Rectal smooth muscle tissue (tissue), 1 donor: ENCODE measurements around the gene SMR3A.

ENCODE experiments used
- H3K27ac ChIP-seq: one replicate; pipeline ENCODE4 v1.7.0; 2013; ENCODE audit warnings: low read depth, low read length, inconsistent platforms
- H3K27me3 ChIP-seq: one replicate; pipeline ENCODE4 v1.7.0; 2013; ENCODE audit warnings: low read length; ENCODE audit not compliant: control insufficient read depth, insufficient read depth
- H3K36me3 ChIP-seq: one replicate; pipeline ENCODE4 v1.7.0; 2013; ENCODE audit warnings: low read length; ENCODE audit not compliant: control insufficient read depth, insufficient read depth
- H3K4me1 ChIP-seq: one replicate; pipeline ENCODE4 v1.7.0; 2013; ENCODE audit warnings: low read length; ENCODE audit not compliant: control insufficient read depth, insufficient read depth
- H3K4me3 ChIP-seq: one replicate; pipeline ENCODE4 v1.7.0; 2013; ENCODE audit warnings: low read length
- H3K9ac ChIP-seq: one replicate; pipeline ENCODE4 v1.7.0; 2013; ENCODE audit warnings: low read length

Gene SMR3A

DNA sequence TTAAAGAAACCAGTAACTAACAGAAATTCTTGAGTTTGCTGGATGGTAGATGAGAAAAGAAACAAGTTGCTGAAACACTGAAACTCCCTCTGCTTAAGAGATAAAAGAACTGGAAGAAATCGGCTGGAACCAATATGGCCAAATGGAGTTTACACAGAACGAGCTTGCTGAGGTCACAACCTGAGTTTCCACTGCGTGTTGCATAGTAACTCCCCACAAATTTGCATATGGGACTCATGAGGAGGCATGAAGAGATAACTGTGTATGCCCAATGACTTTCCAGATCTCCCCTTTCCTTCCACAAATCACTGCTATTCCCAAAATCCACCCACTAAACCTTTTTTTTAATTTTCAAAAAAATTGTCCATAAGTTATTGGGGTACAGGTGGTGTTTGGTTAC lies 12.2 kb downstream of the SMR3A start:
- Histone ChIP-seq H3K9ac (no peak overlapping the region), H3K36me3 (no peaks in the 10 kb centered on the region), H3K4me3 (no peak overlapping the region), H3K4me1 (no peaks in the 10 kb centered on the region), H3K27me3 (no peaks in the 10 kb centered on the region), H3K27ac (no peak overlapping the region)

DNA sequence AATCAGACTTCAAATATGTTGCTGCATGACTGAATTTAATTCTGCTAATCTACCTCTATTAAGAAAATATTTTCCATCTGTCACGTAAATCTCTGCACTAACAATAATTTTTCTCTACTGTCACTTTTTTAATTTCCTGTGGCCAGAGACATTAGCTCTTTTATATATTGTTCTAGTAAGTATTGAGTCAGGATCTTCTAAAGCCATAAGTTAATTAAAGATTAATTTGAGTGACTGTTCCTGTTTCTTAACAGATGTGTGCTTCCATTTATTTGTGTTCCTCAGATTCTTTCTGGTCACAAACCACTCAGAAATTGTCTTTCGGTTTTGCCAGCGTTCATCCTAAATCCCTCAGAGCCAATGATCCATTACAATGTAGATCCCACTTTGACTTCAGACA lies 20.0 kb downstream of the SMR3A start:
- H3K27ac ChIP-seq: no peak overlapping the region
- no peak overlapping the region for H3K4me3 ChIP-seq
- no peaks in the 10 kb centered on the region for H3K27me3 ChIP-seq
- no peaks in the 10 kb centered on the region for H3K4me1 ChIP-seq
- no peaks in the 10 kb centered on the region for H3K36me3 ChIP-seq
- H3K9ac ChIP-seq: no peak overlapping the region

DNA sequence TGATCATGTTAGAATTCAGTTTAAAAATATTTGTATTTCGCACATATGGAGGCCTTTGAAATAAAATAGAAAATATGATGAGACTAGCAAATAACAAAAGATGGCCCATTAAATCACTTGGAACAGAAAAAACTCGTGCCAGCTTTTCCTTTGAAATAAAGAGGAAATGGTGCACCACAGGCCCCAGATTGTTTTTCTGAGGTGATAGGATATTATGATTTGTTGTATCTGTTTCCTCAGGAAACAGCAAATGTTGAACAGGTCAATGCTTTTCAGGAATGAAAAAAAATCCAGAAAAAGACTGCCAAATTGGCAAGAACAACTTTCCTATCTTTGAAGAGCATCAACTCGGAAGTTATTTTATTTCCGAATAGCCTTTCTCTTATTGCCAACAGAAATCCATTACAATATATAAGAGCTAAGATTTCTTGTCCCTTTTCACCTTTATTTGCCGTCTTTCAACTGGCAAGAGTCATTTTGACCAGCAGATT lies 22.2 kb downstream of the SMR3A start, which contains the start of gene SMR3B:
Gene SMR3B (plus strand): TSS at position 441 of the 491 bp plus-strand sequence. CDS start 1,380 bp downstream, outside the sequence.
- no peak within 1 kb of the TSS for H3K27ac ChIP-seq
- no peaks in the 10 kb centered on the region for H3K4me1 ChIP-seq
- no peak within 1 kb of the TSS for H3K4me3 ChIP-seq
- H3K27me3 ChIP-seq: no peaks in the 10 kb centered on the region
- H3K36me3 ChIP-seq: no peaks in the 10 kb centered on the region
- H3K9ac ChIP-seq: no peak within 1 kb of the TSS

DNA sequence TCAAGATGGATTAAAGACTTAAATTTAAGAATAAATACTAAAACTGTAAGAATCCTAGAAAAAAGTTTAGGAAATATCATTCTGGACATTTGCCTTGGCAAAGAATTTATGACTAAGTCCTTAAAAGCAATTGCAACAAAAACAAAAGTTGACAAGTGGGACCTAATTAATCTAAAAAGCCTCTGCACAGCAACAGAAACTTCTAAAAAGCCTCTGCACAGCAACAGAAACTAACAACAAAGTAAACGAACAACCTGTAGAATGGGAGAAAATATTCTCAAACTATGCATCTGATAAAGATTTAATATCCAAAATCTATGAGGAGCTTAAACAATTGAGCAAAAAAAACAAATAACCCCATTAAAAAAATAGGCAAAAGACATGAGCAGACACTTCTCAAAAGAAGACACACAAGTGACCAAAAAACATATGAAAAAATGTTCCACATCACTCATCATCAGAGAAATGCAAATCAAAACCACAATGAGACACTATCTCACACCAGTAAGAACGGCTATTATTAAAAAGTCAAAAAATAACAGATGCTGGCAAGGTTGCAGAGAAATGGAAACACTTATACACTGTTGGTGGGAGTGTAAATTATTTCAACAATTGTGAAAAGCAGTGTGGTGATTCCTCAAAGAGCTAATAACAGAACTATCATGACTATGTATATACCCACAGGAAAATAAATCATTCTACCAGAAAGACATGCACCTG lies 31.7 kb downstream of the SMR3A start:
- H3K4me1 ChIP-seq: no peaks in the 10 kb centered on the region
- H3K4me3 ChIP-seq: no peak overlapping the region
- H3K27me3 ChIP-seq: no peaks in the 10 kb centered on the region
- no peak overlapping the region for H3K9ac ChIP-seq
- no peaks in the 10 kb centered on the region for H3K36me3 ChIP-seq
- no peak overlapping the region for H3K27ac ChIP-seq

DNA sequence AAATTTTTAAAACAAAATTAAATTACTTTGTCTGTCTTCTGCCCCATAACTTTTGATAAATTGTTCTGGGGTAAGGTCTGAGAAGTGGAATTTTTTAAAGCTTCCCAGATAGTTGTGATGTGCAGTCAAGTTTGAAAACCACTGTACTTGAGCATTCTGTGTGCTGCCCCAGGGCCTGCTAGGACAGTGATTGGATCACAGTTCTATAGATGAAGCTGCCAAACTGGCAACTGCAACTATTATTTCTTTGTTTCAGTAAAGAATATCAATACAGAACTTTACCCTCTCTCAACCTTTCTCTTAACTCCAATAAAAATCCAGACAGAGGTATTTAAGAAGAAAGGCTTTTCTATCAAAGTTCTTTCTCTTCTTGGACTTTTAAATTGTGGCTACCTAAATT lies 37.0 kb downstream of the SMR3A start, which contains the start of gene OPRPN:
Gene OPRPN (plus strand): TSS at position 361 of the 400 bp plus-strand sequence. CDS start 1,346 bp downstream, outside the sequence.
- H3K4me1 ChIP-seq: no peaks in the 10 kb centered on the region
- H3K27ac ChIP-seq: no peak within 1 kb of the TSS
- no peaks in the 10 kb centered on the region for H3K27me3 ChIP-seq
- no peaks in the 10 kb centered on the region for H3K36me3 ChIP-seq
- no peak within 1 kb of the TSS for H3K9ac ChIP-seq
- no peak within 1 kb of the TSS for H3K4me3 ChIP-seq

DNA sequence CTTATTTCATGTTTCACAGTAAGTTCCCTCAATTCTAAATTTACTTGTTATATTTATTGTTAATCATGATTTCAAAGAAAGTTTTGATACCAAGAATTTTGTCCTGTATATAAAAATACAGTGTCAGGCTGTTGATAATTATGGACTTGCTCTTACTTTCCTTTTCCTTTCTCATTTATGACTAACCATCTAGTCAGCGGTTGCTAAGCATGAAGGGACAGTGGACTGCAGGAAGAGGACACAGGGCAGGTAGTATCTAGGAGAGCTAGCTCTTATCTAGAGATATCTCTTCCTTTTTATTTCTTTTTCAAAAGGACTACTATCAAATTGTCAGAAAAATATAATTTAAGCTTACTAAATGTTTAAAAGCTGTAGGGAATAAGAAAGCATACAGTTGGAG lies 38.8 kb downstream of the SMR3A start:
- no peaks in the 10 kb centered on the region for H3K4me1 ChIP-seq
- H3K4me3 ChIP-seq: no peak overlapping the region

DNA sequence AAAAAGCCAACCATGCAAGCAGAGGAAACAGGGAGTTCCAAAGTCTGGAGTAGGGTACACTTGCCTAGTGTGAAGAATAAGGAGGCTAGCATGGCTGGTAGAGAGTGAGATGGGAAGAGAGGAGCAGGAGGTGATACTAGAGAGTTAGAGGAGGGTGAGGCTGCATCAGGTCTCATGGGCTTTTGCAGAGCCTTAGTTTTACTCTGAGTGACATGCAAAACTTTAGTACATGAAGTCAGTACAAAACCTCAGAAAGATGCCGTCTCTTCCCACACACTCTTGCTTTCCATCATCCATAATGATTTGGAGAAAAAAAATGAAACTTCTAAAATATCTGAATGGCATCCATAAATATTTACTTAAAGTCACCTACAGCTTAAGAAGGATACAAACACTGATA lies 42.2 kb downstream of the SMR3A start:
- Histone ChIP-seq H3K27ac (no peak overlapping the region), H3K4me3 (no peak overlapping the region), H3K27me3 (no peaks in the 10 kb centered on the region), H3K9ac (no peak overlapping the region), H3K36me3 (no peaks in the 10 kb centered on the region), H3K4me1 (no peaks in the 10 kb centered on the region)

More for the DNA sequence above, 38.8 kb downstream of the SMR3A start:
- no peak overlapping the region for H3K9ac ChIP-seq
- H3K27me3 ChIP-seq: no peaks in the 10 kb centered on the region
- no peaks in the 10 kb centered on the region for H3K36me3 ChIP-seq
- H3K27ac ChIP-seq: no peak overlapping the region

DNA sequence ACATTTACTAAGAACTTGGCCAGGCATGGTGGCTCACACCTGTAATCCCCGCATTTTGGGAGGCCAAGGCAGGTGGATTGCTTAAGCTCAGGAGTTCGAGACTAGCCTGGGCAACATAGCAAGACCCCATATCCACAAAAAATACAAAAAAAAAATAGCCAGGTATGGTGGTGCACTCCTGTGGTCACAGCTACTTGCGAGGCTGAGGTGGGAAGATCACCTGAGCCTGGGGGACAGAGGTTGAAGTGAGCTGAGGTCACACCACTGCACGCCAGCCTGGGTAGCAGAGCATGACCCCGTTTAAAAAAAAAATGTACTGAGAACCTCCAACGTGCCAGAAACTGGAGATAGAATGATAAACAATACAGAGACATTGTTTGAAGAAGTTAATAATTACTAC lies 45.2 kb downstream of the SMR3A start:
- Histone ChIP-seq H3K36me3 (no peaks in the 10 kb centered on the region), H3K27ac (no peak overlapping the region), H3K4me3 (no peak overlapping the region), H3K4me1 (no peaks in the 10 kb centered on the region), H3K9ac (no peak overlapping the region), H3K27me3 (no peaks in the 10 kb centered on the region)
